HG03139 (cell line): ENCODE data around the gene NAGS.
"Not testable (repeated sequence)": the region's sequence is repeated elsewhere in the genome, so short reads cannot be mapped to it uniquely, and the experiment has no call there.

Experiments
- ATAC-seq: cut with Tn5 transposase; IDR thresholded peaks from one replicate; pipeline ENCODE4 v1.9.1; 2021; ENCODE audit not compliant: unreplicated experiment

Gene NAGS

GRCh38 chr17:44004077-44004760 lies at the start of gene NAGS:
TSS of gene NAGS (plus strand) at chr17:44004622. CDS start at chr17:44004664, 42 bp downstream.
- ATAC-seq, result no peak

- no peak for ATAC-seq
Observed at GRCh38 chr17:43956222-43956621, 48.2 kb upstream of the NAGS start.

- no peak for ATAC-seq
Observed at GRCh38 chr17:43958748-43959352, 45.6 kb upstream of the NAGS start.

GRCh38 chr17:43961292-43961691 lies 43.1 kb upstream of the NAGS start:
- ATAC-seq, result not testable (repeated sequence)

GRCh38 chr17:43961954-43962353 lies 42.5 kb upstream of the NAGS start:
- no peak for ATAC-seq

- ATAC-seq, result no peak
Observed at GRCh38 chr17:43962479-43962878, 41.9 kb upstream of the NAGS start.

- ATAC-seq, result no peak
Observed at GRCh38 chr17:43966276-43966675, 38.1 kb upstream of the NAGS start.

- ATAC-seq, result no peak
Observed at GRCh38 chr17:43967251-43967875, 37.1 kb upstream of the NAGS start.

- ATAC-seq, result no peak
Observed at GRCh38 chr17:43970366-43970765, 34.1 kb upstream of the NAGS start.

- ATAC-seq, result not testable (repeated sequence)
Observed at GRCh38 chr17:43971436-43971835, 33.0 kb upstream of the NAGS start.

GRCh38 chr17:43972444-43973212 lies 31.8 kb upstream of the NAGS start:
- not testable (repeated sequence) for ATAC-seq

- no peak for ATAC-seq
Observed at GRCh38 chr17:43974382-43975266, 29.8 kb upstream of the NAGS start.

GRCh38 chr17:43975898-43976297 lies 28.5 kb upstream of the NAGS start:
- no peak for ATAC-seq

GRCh38 chr17:43976963-43977837 lies 27.2 kb upstream of the NAGS start:
- ATAC-seq, result no peak

GRCh38 chr17:43978078-43978477 lies 26.3 kb upstream of the NAGS start:
- no peak for ATAC-seq

- no peak for ATAC-seq
Observed at GRCh38 chr17:43979011-43979410, 25.4 kb upstream of the NAGS start.

- no peak for ATAC-seq
Observed at GRCh38 chr17:43979671-43980070, 24.8 kb upstream of the NAGS start.

GRCh38 chr17:43982171-43982570 lies 22.3 kb upstream of the NAGS start:
- ATAC-seq, result no peak

- ATAC-seq, result no peak
Observed at GRCh38 chr17:43983196-43983514, 21.3 kb upstream of the NAGS start.
